K562 treated with DMSO at 1 percent for 48 hours (cell line): ENCODE measurements around the gene PCA3. TPM values are rescaled to one million over a fixed set of nuclear protein-coding genes. Genes with fewer than 3 reads are reported as not detected.

Source experiments
- total RNA-seq: library from RNA; unstranded; fragments of 300-600 nt; gene quantifications from 2 replicates; pipeline ENCODE4 v1.2.3, GENCODE V29; 2022; ENCODE audit warnings: low replicate concordance; ENCODE audit errors: extremely low read depth

PCA3 gene
- total RNA-seq = not detected in 2 replicates

GRCh38 chr9:76764138-76764537 lies at the start of gene PCA3:
PCA3 (plus strand) TSS chr9:76764438.

Other genes with a start within 250 kb of the PCA3 start
- not detected in 2 replicates for gene PRUNE2, start 141.7 kb downstream of the PCA3 start, total RNA-seq